ENCODE measurements around the gene CDH23. TPM values are rescaled to one million over a fixed set of nuclear protein-coding genes. Genes with fewer than 3 reads are reported as not detected.

CDH23 gene
- total and polyA plus RNA-seq, 10 of the 15 experiments (the other 5 are each of a cell fraction or from before 2014, with no cell fraction given): 0.09 to 0.40 (median 0.15) TPM; not detected in 1

DNA sequence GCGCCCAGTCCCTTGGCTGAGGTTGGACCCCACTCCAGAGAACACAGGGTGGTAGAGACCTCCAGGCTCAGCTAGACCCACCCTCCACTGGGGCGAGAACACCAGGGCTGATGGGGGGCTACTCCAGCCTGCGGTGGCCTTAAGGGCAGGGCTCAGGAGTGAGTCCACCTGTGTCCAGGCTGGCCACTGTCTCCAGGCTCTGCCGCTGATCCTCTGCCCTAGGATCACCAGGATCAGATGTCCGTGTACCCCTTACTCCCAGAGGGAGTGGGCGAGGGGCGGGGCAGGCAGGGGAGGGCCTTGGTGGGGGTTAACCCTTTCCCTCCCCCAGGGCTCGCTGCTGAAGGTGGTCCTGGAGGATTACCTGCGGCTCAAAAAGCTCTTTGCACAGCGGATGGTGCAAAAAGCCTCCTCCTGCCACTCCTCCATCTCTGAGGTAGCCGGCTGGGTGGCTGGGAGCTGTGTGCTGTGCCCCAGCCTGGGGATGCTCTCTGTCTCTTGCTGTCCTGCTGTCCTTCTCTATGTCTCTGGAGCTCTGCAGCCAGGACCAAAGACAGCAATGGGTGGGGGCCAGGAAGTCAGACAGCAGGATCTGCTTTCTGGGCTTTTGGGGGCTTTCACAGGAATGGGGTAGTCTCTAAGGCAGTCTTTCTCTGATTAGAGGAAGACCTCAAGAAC, 416.3 kb downstream of the CDH23 start:
- Histone ChIP-seq H4K20me1 (ENCODE audit: control insufficient read depth, insufficient read depth) (no peaks in the 10 kb centered on the region), H3K36me3 (ENCODE audit: control insufficient read depth in 2 of 2, insufficient read depth in 2 of 2, low read length in 1 of 2) (peaks cover 0 to 19% of the 10 kb centered on the region in 2 experiments; a peak in 3 of 4 replicates), H2AFZ (ENCODE audit: control insufficient read depth, low read depth, low read length) (no peak overlapping the region), H3K27ac (ENCODE audit: control insufficient read depth, insufficient read depth) (no peak overlapping the region), H3K4me3 (no peak overlapping the region), H3K27me3 (replicated peaks in 1 of 2; ENCODE audit: control insufficient read depth in 2 of 2, insufficient read depth in 2 of 2, low read length in 1 of 2) (no peaks in the 10 kb centered on the region), H3K4me1 (ENCODE audit: control insufficient read depth, insufficient read depth, low read length) (peaks cover 3% of the 10 kb centered on the region; the same call in 1 of the 2 replicates), H3K4me2 (ENCODE audit: control insufficient read depth, insufficient read depth) (no peak overlapping the region), H3K9me3 (replicated peaks; ENCODE audit: control insufficient read depth, insufficient read depth, low read length) (no peaks in the 10 kb centered on the region), H3K79me2 (ENCODE audit: control insufficient read depth, insufficient read depth, low read length) (no peaks in the 10 kb centered on the region), H3K9ac (ENCODE audit: control insufficient read depth, insufficient read depth, low read length) (no peak overlapping the region)
- intact Hi-C loops (cut with micrococcal nuclease; ENCODE audit: unreplicated experiment): loop anchor here (1.0 to 5.0 kb wide), 3 partner anchors 87 to 494 kb away; partner anchors contain the start of gene SLC29A3
- ChIA-PET SMC1A (ENCODE audit: uncharacterized antibody, unreplicated experiment) (interaction anchor here (1.2 to 2.4 kb wide), 5 partner anchors 33 to 493 kb away, joined by 4 to 9 read pairs (median 6); partner anchors contain the start of gene VSIR), RAD21 (ENCODE audit: unreplicated experiment) (interaction anchor here (0.7 to 2.4 kb wide), 5 partner anchors 18 to 441 kb away, joined by 3 to 18 read pairs (median 6); partner anchors contain the start of gene VSIR), POLR2A (interaction anchor here (1.0 to 1.5 kb wide), 2 partner anchors 23 to 104 kb away, joined by 3 to 4 read pairs; no protein-coding TSS in a partner anchor), CTCF (interaction anchor here (0.9 to 8.9 kb wide), 6 partner anchors 25 to 499 kb away, joined by 3 to 46 read pairs (median 3); no protein-coding TSS in a partner anchor)
- FAIRE-seq (no peak), DNase-seq (ENCODE audit: low read depth, low spot score) (no peak), ATAC-seq (no peak)
- TF ChIP-seq POLR2A (IDR thresholded peaks at IDR 0.05; ENCODE audit: low read depth, low read length) (peak; percentile 52; the same call in 1 of the 2 replicates), ZNF622 (IDR thresholded peaks at IDR 0.05) (no peak)
- BruUV-seq (replicated peaks): no TSS peak
- WGBS (ENCODE audit: insufficient coverage, insufficient replicate concordance, low lambda C conversion rate, missing lambda C conversion rate): 83% methylated on average over 11 of the region's 11 CpGs
- in situ Hi-C loops (cut with MboI): loop anchor here (5.0 kb wide), 1 partner anchor 501 kb away; no protein-coding TSS in a partner anchor

DNA sequence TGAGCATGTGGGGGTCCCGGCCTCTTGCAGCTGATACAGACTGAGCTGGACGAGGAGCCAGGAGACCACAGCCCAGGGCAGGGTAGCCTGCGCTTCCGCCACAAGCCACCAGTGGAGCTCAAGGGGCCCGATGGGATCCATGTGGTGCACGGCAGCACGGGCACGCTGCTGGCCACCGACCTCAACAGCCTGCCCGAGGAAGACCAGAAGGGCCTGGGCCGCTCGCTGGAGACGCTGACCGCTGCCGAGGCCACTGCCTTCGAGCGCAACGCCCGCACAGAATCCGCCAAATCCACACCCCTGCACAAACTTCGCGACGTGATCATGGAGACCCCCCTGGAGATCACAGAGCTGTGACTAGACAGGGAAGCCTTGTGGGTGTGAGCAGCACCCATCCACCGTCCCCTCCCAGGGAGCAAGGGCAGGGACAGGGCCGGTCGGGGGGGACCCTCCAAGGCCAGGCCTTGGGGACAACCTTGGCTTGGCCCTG, 418.2 kb downstream of the CDH23 start:
- no peak overlapping the region for H3K4me3 ChIP-seq
- FAIRE-seq (no peak), ATAC-seq (no peak), DNase-seq (ENCODE audit: low read depth, low spot score) (no peak)
- H3K27me3 ChIP-seq (replicated peaks in 1 of 2; ENCODE audit: control insufficient read depth in 2 of 2, insufficient read depth in 2 of 2, low read length in 1 of 2): no peaks in the 10 kb centered on the region
- no peaks in the 10 kb centered on the region for H3K9me3 ChIP-seq (replicated peaks; ENCODE audit: control insufficient read depth, insufficient read depth, low read length)
- 91% methylated on average over 25 of the region's 26 CpGs for WGBS (ENCODE audit: insufficient coverage, insufficient replicate concordance, low lambda C conversion rate, missing lambda C conversion rate)
- peaks cover 5 to 32% of the 10 kb centered on the region in 2 experiments; a peak in 3 of 4 replicates for H3K36me3 ChIP-seq (ENCODE audit: control insufficient read depth in 2 of 2, insufficient read depth in 2 of 2, low read length in 1 of 2)
- ChIA-PET SMC1A (ENCODE audit: uncharacterized antibody, unreplicated experiment) (interaction anchor here (1.1 to 2.4 kb wide), 2 partner anchors 15 to 81 kb away, joined by 3 to 9 read pairs; no protein-coding TSS in a partner anchor), CTCF (interaction anchor here (8.9 kb wide), 1 partner anchor 81 kb away, joined by 46 read pairs; no protein-coding TSS in a partner anchor), RAD21 (ENCODE audit: unreplicated experiment) (interaction anchor here (2.4 kb wide), 1 partner anchor 81 kb away, joined by 9 read pairs; no protein-coding TSS in a partner anchor), POLR2A (no interaction called here)
- no TSS peak for BruUV-seq (replicated peaks)
- no peak overlapping the region for H3K9ac ChIP-seq (ENCODE audit: control insufficient read depth, insufficient read depth, low read length)
- no peak overlapping the region for H3K27ac ChIP-seq (ENCODE audit: control insufficient read depth, insufficient read depth)
- peaks cover 3% of the 10 kb centered on the region; the same call in 1 of the 2 replicates for H3K4me1 ChIP-seq (ENCODE audit: control insufficient read depth, insufficient read depth, low read length)
- no peak overlapping the region for H2AFZ ChIP-seq (ENCODE audit: control insufficient read depth, low read depth, low read length)
- no peaks in the 10 kb centered on the region for H3K79me2 ChIP-seq (ENCODE audit: control insufficient read depth, insufficient read depth, low read length)
- intact Hi-C loops (cut with micrococcal nuclease; ENCODE audit: unreplicated experiment) (loop anchor here (5.0 kb wide), 1 partner anchor 108 kb away; no protein-coding TSS in a partner anchor), in situ Hi-C loops (cut with MboI) (loop anchor here (5.0 kb wide), 1 partner anchor 503 kb away; no protein-coding TSS in a partner anchor)
- H4K20me1 ChIP-seq (ENCODE audit: control insufficient read depth, insufficient read depth): no peaks in the 10 kb centered on the region
- H3K4me2 ChIP-seq (ENCODE audit: control insufficient read depth, insufficient read depth): no peak overlapping the region
- TF ChIP-seq POLR2A (IDR thresholded peaks at IDR 0.05; ENCODE audit: low read depth, low read length) (peak; percentile 35), NRF1 (conservative IDR thresholded peaks at IDR 0.05; ENCODE audit: low read depth, low read length) (no peak), SREBF1 (IDR thresholded peaks at IDR 0.05; ENCODE audit: low read length) (no peak), FOXM1 (IDR thresholded peaks at IDR 0.05; ENCODE audit: low read depth, low read length) (no peak), EGR1 (IDR thresholded peaks at IDR 0.05; ENCODE audit: borderline replicate concordance in 1 of 2, low read depth in 2 of 2, low read length in 2 of 2) (no peak), MXI1 (IDR thresholded peaks at IDR 0.05; ENCODE audit: low read depth, low read length) (no peak), MEF2A (IDR thresholded peaks at IDR 0.05; ENCODE audit: insufficient read depth, low read depth, low read length) (no peak), KAT2A (conservative IDR thresholded peaks at IDR 0.05; ENCODE audit: control insufficient read depth, low read depth, low read length) (no peak)
- TF ChIP-seq, protein P1, sequence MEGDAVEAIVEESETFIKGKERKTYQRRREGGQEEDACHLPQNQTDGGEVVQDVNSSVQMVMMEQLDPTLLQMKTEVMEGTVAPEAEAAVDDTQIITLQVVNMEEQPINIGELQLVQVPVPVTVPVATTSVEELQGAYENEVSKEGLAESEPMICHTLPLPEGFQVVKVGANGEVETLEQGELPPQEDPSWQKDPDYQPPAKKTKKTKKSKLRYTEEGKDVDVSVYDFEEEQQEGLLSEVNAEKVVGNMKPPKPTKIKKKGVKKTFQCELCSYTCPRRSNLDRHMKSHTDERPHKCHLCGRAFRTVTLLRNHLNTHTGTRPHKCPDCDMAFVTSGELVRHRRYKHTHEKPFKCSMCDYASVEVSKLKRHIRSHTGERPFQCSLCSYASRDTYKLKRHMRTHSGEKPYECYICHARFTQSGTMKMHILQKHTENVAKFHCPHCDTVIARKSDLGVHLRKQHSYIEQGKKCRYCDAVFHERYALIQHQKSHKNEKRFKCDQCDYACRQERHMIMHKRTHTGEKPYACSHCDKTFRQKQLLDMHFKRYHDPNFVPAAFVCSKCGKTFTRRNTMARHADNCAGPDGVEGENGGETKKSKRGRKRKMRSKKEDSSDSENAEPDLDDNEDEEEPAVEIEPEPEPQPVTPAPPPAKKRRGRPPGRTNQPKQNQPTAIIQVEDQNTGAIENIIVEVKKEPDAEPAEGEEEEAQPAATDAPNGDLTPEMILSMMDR (IDR thresholded peaks at IDR 0.05 in 2 of 3, conservative IDR thresholded peaks at IDR 0.05 in 1 of 3; ENCODE audit: control insufficient read depth in 2 of 3, extremely low read depth in 1 of 3, insufficient read depth in 1 of 3, low read depth in 3 of 3, low read length in 3 of 3): 0 out of 6 replicates have a peak, but pooled peaks of 1 of the 3 experiments have one; percentile 15
- TF ChIP-seq, protein P2, sequence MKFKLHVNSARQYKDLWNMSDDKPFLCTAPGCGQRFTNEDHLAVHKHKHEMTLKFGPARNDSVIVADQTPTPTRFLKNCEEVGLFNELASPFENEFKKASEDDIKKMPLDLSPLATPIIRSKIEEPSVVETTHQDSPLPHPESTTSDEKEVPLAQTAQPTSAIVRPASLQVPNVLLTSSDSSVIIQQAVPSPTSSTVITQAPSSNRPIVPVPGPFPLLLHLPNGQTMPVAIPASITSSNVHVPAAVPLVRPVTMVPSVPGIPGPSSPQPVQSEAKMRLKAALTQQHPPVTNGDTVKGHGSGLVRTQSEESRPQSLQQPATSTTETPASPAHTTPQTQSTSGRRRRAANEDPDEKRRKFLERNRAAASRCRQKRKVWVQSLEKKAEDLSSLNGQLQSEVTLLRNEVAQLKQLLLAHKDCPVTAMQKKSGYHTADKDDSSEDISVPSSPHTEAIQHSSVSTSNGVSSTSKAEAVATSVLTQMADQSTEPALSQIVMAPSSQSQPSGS (IDR thresholded peaks at IDR 0.05; ENCODE audit: low read length): no peak

Data from GM12878 (cell line).